GM19328 (cell line): ENCODE data around the gene PHF23.
"Not testable (repeated sequence)": the region's sequence is repeated elsewhere in the genome, so short reads cannot be mapped to it uniquely, and the experiment has no call there.

Experiments
- ATAC-seq: cut with Tn5 transposase; IDR thresholded peaks from one replicate; pipeline ENCODE4 v1.9.1; 2021; ENCODE audit warnings: mild to moderate bottlenecking, moderate library complexity; ENCODE audit not compliant: unreplicated experiment

Gene PHF23

DNA sequence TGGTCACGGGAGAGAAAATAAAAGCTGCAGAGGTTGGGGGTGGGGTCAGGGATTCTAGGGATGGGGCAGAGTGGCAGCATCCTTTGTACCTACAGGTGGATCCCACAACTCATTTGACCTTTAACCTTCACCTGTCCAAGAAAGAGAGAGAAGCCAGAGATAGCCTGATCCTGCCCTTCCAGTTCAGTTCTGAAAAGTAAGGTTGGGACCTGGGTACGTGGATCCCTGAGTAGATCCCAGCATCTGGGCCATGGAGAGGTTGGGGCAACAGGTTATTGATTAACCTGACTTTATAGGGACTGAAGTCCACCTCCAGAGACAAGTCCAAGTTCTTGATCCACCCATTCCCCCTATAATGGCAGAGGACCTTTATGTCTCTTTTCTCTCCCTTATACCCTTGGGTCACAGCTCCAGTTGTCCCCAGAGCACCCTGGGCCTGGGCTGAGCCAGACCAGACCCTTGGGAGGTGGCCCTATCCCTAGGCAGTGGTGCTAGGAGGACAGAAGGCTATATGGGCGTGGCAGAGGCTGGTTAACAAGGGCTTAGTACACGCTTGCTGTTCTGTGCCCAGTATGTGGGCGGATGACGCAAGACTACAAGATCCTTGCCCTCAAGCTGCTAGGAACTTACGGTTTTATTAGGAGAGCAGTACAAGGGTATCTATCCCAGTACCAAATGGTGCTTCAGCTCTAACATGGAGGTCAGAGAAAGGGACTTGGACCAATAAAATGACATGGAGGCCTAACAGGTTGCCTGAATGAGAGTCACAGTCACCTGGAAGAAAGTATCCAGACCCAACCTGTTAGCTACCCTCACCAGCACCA is 19.7 kb upstream of the PHF23 start:
- ATAC-seq, result no peak

DNA sequence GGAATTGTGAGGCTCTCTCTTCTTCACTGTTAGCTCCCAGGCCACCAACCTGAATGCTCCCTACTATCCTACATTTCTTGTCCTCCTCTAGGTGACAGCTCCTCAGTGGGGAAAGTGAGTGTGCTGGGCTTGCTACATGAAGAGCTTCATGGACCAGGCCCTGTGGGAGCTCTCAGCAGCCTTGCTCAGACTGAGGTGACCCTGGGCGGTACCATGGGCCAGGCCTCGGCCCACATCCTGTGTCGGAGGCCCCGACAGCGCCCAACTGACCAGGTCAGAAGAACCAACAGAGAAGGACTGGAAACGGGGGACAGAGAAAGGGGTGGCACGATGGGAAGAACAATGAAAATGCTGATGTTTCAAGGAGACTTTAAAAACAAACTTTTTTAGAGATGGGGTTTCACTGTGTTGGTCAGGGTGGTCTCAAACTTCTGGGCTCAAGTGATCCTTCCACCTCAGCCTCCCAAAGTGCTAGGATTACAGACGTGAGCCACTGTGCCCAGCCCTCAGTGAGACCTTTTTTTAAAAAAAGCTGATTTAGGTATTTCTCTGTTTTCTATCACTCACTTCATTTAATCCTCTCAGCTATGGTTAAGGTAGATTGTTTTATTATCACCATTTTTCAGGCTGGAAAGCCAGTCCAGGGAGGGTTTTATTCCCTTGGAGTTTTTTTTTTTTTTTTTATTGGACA is 17.7 kb upstream of the PHF23 start:
- no peak for ATAC-seq

DNA sequence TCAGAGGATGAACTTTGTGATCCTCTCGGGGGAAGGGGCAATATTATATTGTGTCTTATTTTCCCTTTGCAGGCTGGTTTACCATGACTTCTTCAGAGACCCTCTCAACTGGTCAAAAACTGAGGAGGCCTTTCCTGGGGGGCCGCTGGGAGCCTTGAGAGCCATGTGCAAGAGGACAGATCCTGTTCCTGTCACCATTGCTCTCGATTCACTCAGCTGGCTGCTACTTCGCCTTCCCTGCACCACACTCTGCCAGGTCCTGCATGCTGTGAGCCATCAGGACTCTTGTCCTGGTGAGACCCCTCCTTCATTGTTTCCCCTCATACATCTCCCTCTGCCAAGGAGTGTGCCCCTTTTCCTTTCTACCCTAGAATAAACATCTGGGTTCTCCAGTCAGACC is 15.3 kb upstream of the PHF23 start:
- ATAC-seq, result no peak

DNA sequence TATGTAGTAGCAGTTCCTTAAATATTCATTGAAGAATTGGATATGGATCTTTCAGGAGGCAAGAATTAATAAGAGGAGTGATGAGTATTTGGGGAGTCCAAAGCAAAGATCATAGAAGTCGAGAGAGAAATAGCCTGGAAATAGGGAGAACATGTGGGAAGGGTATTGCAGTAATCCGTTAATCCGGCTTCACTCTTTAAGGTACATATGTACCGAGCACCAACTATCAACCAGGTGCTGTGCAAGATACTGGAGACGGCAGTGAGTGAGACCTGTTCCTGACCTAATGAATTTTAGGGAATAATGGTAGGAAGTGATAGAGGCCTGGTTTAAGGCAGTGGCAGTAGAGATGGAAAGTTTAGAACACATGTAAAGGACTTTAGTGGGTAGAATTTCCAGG is 13.8 kb upstream of the PHF23 start:
- no peak for ATAC-seq

DNA sequence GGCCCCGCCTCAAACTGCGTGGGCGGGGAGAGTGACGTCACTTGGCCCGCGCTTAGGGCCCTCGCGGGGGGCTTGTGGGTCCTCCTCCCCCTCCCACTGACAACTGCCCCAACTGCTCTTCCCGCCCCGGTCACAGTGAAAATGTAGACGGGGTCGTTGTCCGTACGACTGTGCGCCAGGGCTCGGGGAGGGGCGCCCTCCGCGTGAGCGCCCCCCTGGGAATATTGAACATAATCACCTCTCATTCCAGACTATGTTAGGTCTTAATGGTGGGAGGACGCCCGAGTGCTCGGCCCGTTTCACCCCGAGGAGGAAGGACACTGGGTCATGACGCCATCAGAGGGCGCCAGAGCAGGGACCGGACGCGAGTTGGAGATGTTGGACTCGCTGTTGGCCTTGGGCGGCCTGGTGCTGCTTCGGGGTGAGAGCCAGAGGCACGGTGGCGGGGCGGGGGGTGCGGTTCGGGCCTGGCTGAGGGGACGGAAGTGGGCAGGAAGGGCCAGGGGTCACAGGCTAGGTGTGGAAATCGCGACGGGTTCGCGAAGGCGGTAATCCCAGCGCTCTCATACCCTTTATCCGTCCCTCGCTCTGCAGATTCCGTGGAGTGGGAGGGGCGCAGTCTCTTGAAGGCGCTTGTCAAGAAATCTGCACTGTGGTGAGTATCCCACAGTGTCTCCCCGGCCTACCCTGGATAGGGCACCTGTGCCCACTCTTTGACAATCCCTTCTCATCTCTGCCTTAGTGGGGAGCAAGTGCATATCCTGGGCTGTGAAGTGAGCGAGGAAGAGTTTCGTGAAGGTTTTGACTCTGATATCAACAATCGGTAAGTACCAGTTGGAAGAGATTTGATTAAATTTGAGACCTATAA is 13.2 kb upstream of the PHF23 start, which contains the start of gene ELP5:
Gene ELP5 (plus strand): TSS at position 40 of the 868 bp plus-strand sequence. CDS start 336 bp downstream, at position 376.
- peak; percentile 51 for ATAC-seq

DNA sequence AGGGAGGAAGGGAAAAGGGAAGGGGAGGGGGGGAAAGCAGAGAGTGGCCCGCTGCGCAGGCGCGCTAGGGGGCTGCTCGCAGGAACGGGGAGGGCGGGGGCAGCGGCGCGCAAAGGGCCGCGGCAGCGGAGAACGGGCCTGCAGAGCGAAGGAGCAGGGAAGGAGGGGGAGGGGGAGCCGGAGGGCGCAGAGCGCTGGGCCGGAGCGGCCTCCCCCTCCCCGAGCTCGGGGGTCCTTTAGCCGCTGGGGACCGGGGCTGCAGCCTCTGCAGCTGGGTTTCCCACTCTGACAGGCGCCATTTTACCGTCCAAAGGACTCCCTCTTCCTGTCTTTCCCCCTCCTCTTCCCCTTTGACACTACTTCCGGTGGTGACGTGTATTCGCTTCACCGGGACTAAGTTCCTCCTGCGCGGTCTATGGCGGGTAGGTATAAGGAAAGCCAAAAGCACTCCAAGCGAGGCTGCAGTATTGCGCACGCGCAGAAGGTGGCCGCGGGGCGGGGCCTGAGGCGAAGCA is 12.5 kb upstream of the PHF23 start, which contains the start of gene CTDNEP1:
Gene CTDNEP1 (minus strand): TSS at position 74 of the 515 bp plus-strand sequence. CDS start 438 bp downstream, outside the sequence.
- peak; percentile 79 for ATAC-seq

DNA sequence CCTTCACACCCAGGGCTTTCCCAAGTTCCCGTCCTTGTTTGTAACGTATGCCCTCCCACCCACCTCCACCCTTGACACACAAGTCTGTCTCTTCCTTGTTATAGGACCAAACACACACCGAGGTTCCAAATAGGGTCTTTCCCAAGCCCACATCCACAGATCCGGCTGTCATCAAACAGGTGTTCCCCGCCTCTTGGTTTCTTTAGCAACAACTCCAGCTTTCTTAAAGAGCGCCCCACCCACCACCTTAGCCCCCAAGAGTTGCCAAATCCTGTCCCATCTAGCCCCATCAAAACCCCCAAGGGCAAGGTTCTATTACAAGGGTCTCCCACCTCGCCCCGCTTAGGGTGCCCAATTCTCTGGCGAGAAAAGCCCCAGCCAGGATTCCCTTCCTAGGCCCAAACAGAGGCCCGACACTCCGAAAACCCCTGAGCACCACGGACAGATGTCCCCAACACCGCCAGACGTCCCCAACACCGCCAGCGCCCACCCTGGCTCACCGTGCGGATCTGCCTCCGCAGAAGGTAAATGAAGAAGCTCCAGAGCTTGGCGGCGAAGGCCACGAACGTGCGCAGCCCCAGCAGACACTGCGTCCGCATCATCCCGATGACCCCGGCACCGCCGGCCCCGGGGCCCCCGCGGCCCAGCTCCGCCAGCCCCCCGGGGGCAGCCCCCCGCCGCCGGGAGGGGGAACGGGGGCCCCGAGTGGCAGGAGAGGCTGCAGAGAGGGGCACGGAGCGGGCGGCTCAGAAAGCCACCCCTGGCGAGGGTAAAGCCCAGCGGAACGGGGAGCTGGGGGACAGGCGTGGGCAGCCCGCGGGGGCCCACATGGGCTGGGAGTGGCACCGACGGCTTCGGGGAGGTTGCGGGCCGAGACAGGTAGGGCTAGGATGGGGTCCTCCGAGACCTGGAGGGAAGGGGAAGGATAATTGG is 11.7 kb upstream of the PHF23 start:
- ATAC-seq, result no peak

DNA sequence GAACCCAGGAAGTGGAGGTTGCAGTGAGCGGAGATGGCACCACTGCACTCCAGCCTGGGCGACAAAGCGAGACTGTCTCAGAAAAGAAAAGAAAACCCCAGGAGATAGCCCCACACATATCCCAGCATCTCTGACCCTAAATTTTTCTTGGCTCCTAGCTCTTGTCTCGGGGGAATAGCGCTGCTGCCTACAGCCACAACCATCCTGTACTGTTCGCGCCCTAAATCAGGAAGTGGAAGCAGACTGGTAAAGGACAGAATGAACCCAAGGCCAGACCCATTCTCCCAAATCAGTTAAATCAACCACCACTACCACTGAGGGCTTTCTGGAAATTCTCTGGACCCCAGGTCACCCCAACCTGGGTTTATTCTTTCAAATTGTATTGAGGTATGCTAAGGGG is 10.6 kb upstream of the PHF23 start:
- ATAC-seq, result no peak

DNA sequence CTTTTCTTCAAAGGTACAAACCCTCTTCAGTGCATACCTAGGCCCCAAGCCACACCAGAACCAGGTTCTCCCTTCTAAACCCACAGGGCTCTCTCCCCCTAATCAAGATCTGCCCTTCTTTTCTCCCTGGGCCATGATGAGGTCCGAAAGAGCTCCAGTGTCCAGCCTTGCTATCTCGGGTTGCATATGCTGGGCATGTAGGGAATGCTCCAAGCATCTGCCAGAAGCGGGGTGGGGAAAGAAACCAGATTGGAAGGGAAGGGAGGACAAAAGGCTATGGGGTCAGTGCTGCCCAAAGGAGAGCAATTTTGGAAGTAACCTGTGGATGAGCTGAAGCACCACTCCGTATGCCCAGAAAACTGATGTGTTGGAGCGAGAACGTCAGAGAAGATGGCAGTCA is 10.0 kb upstream of the PHF23 start:
- ATAC-seq, result no peak

DNA sequence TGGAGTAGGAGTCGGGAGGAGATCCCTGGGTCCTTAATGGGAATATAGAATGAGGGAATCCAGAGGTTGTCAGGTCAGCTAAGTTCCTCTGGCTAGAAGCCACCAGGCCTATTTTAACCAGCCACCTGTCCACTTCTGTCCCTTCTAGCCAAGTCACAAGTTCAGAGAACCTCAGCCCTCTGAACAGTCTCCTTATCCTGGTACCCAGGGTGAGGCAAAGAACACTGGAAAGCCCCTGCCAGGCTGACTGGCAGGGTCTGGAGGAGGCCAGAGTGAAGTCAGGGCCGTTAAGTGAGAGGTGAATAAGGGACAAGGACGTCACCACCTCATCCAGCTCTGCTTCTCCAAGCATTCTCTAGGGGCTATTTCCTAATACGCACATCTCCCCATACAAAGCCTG is 9.5 kb upstream of the PHF23 start:
- no peak for ATAC-seq

DNA sequence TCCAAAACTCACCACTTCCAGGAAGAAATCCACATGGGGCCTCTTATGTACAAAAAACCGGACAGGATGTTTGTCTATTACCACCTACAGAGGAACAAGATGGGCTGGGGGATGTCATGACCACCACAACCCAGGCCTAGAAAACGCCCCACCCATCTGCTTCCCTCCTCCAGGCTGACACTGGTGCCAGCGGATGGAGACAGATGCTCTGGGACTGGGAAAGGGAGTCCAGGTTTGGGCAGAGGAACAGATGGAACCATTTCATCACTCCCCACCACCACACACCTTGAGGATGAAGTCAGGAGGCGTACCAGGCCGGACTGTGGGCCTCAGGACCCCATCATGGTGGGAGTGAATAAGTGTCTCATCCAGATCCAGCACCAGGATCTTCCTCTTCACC is 7.5 kb upstream of the PHF23 start:
- ATAC-seq, result no peak

DNA sequence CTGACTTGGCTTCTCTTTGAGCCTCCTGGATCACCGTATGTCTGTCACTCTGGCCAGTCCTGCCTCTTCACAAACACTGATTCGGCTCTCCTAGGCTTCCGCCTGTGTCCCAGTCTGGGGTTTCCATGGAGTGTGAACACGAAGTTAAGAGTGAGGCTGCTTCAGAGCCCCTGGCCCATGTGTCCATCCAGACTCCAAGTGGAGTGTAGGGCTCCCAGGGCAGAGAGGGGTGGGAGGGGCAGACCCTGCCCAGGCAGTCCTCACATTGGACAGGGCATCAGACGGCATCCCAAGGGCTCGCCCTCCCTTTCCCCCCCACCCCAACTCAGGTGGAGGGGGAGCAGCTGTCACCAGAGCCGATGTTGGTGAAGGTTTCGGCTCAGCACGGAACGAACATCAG is 4.6 kb upstream of the PHF23 start:
- not testable (repeated sequence) for ATAC-seq

DNA sequence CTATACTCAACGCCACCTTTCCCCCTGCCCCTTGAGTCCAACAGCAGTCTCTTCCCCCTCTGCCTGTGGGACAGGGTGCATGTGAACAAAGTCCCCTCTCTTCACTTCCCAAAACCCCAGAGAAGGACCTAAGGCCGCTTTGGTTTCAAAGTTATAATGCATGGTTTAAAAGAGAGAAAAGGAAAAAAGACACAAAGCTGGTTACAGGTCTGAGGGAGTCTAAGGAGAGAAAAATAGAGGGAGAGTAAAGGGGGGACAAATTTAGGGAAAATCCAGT is 4.1 kb upstream of the PHF23 start:
- no peak for ATAC-seq

DNA sequence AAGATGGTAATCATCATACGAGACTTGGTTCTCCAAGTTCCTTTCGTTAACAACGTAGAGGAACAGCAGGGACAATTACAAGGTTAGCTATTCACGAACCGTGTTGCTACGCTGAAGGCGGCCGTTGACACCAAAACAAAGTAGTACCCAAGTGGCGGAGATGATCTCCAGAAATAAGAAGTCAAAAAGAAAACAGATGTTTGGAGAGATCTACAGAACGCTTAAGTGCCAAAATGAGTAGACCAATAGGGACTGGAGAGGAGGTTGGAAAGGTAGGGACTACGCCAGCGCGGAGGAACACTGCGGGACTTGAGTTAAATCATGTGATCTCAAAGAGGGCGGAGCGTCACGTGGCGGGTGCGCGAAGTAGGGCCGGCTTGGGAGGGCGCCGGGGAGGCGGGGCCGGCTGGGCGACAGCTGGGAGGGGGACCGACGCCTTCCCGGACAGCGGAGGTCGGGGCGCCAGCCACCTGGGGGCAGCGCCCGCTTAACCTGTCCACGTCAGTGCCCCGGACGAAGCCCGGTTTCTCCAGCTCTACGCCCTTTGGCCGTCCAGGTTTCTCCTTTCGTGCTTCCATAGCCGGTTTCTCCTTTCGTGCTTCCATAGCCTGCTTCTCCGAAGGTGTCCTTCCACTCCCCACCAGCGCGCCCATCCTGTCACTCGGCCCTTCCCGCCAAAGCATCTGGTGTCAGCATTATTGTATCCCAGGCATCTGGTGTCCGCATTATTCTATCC is 3.6 kb upstream of the PHF23 start:
- peak; percentile 40 for ATAC-seq

DNA sequence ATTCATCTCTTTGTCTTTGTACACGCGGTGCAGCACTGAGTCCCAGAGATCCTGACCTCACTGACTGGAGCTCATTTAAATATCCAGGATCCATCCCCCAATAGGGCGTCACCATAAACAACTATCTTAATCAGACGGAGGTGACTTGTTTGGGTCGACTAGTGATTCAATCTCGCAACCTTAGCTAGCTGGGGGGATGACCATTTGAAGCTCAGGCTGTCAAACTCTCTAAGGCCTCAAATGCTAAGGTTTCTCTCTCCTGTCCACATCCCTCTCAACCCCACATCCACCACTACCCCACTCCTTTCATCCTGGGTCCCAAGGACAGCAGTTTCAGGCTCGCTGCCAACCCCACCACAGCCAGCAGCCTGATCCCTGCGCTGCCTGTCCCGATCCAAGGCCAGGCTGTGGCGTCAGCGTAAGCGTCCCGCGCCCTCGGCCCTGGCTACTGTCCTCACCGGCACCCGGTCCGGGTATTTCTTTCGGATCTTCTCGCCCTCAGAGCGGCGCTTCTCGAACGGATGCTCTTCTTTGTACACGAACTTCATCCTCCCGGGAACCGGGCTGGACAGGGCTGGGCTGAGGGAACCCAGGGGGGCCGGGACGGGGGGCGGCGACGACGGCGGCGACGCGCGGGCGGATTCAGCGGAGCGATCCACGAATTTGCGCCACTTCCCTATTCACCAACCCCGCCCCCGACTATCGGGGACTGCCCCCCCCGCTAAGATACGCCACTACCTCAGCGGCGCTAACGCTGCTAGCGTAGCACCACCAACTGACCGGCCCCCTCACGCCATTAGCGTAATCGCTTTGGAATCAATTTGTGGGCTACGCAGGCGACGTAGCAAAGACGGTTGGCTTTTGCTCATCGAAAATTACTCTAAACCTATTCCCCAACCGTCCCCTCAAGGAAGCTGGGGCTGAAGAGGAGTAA is 2.8 kb upstream of the PHF23 start, which contains the start of gene GABARAP:
Gene GABARAP (minus strand): TSS at position 667 of the 934 bp plus-strand sequence. CDS start 119 bp downstream, at position 548.
- ATAC-seq, result no peak

DNA sequence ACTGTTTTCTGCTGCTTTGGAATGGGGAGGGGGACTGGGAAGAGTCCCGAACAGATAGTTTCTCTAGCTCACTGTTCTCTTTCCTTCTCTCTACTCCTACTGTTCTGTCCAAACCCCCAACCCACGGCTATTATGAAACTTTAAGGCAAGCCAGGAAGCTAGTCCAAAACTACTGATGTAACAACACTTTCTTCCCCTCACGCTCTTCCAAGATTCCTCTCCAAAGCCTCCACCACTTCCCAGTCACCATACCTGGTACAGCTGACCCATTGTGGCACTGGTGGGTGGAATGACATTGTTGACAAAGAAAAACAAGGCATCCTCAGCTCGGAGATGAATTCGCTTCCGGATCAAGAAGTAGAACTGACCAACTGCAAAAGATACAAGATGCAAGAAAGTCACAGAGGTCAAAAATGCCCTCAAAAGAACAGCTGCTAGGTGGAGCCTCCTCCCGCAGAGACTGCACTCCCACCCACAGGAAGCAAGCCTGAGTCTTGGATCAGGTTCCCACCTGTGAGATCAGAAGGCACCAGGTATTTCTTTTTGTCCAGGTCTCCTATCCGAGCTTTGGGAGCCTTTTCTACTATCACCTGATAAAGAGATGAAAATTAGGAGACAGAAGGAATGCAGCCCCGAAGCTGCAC is 2.0 kb upstream of the PHF23 start:
- ATAC-seq, result no peak

DNA sequence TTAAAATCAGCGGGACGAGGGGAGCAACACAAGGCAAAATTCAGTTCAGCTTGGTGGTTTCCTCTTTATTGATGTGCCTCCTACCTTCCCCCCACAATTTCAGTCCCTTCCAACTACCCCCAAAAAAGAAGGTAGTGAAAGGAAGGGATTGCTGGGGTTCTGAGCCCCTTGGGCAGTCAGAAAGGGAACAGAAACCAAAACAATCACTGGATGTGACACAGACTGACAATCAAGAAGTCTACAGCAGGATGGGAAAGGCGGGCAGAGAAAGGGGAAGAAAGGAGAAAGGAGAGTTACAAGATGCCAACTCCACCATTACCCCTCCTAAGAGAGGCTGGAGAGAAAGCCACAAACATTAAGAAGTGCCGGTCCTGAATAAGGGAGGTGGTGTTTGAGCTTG is 1.1 kb upstream of the PHF23 start:
- no peak for ATAC-seq
